IMR-90 (cell line): ENCODE measurements around the gene MEGF10. TPM values are rescaled to one million over a fixed set of nuclear protein-coding genes. Genes with fewer than 3 reads are reported as not detected.

Experiments
- ATAC-seq: fragments of 200-7000 bp; cut with Tn5 transposase; 2 replicates; pipeline ENCODE4 v1.9.1; 2020; ENCODE audit warnings: low read depth, mild to moderate bottlenecking, moderate library complexity
- BruUV-seq: library from RNA; stranded (reverse); fragments of 400-500 nt; replicated peaks from 2 replicates; lab custom pipeline; 2021; lab: Mats Ljungman, UMichigan
- CTCF ChIA-PET: fragments of 300-600 bp; formaldehyde crosslinking; extraction: SDS; loops from one replicate; lab custom pipeline; 2021; ENCODE audit warnings: antibody characterized with exemption; lab: Yijun Ruan, JAX
- POLR2A ChIA-PET: fragments of 300-600 bp; sonication (Branson Sonifier 250); formaldehyde crosslinking; loops from one replicate; lab custom pipeline; 2022; ENCODE audit warnings: antibody characterized with exemption; ENCODE audit not compliant: unreplicated experiment; lab: Charles Lee
- DNase-seq: peaks from one replicate; pipeline ENCODE4 v3.0.0; 2013
- H2AFZ ChIP-seq: replicated peaks from 2 replicates; pipeline ENCODE3; 2013; ENCODE audit warnings: low read length, mild to moderate bottlenecking; ENCODE audit not compliant: poor library complexity
- H2AK5ac ChIP-seq: 2 replicates; pipeline ENCODE4 v1.6.1; 2013; ENCODE audit warnings: low read depth, low read length, inconsistent platforms
- H2AK9ac ChIP-seq: replicated peaks from 2 replicates; pipeline ENCODE3; 2013; ENCODE audit warnings: mild to moderate bottlenecking, low read depth, low read length, moderate library complexity; ENCODE audit not compliant: poor library complexity
- H2BK120ac ChIP-seq: 2 replicates; pipeline ENCODE4 v1.6.1; 2013; ENCODE audit warnings: low read depth, low read length, inconsistent platforms
- H2BK15ac ChIP-seq: 3 replicates; pipeline ENCODE4 v1.6.1; 2013; ENCODE audit warnings: low read depth, low read length, inconsistent platforms
- H2BK20ac ChIP-seq: 2 replicates; pipeline ENCODE4 v1.6.1; 2013; ENCODE audit warnings: low read depth, mild to moderate bottlenecking, inconsistent platforms, low read length, moderate library complexity
- H2BK5ac ChIP-seq: 2 replicates; pipeline ENCODE4 v1.6.1; 2013; ENCODE audit warnings: mild to moderate bottlenecking, low read depth, low read length, inconsistent platforms; ENCODE audit not compliant: poor library complexity, severe bottlenecking
- H3K14ac ChIP-seq: replicated peaks from 2 replicates; pipeline ENCODE4 v1.6.1; 2013; ENCODE audit warnings: low read depth, low read length, inconsistent platforms
- H3K18ac ChIP-seq: 2 replicates; pipeline ENCODE4 v1.6.1; 2013; ENCODE audit warnings: low read depth, low read length, control low read depth
- H3K23ac ChIP-seq: 2 replicates; pipeline ENCODE4 v1.6.1; 2013; ENCODE audit warnings: low read depth, low read length, inconsistent platforms
- H3K27ac ChIP-seq: 2 replicates; pipeline ENCODE4 v1.5.1; 2013; ENCODE audit warnings: mild to moderate bottlenecking, control low read depth, low read length; ENCODE audit not compliant: insufficient read depth
- H3K27me3 ChIP-seq: 2 replicates; pipeline ENCODE4 v1.6.1; 2013; ENCODE audit warnings: low read length; ENCODE audit not compliant: control insufficient read depth, insufficient read depth
- H3K36me3 ChIP-seq: 2 replicates; pipeline ENCODE4 v1.6.1; 2013; ENCODE audit warnings: low read length, mixed read lengths; ENCODE audit not compliant: control insufficient read depth, insufficient read depth
- H3K4ac ChIP-seq: 2 replicates; pipeline ENCODE4 v1.6.1; 2013; ENCODE audit warnings: low read depth, low read length, inconsistent platforms
- H3K4me1 ChIP-seq: 2 replicates; pipeline ENCODE4 v1.6.1; 2013; ENCODE audit warnings: low read length, mixed read lengths; ENCODE audit not compliant: control insufficient read depth, insufficient read depth
- H3K4me2 ChIP-seq: 2 replicates; pipeline ENCODE4 v1.6.1; 2013; ENCODE audit warnings: low read depth, mild to moderate bottlenecking, control low read depth, low read length, moderate library complexity
- H3K4me3 ChIP-seq: 2 replicates; pipeline ENCODE4 v1.5.1; 2013; ENCODE audit warnings: low read depth, mild to moderate bottlenecking, control low read depth, low read length, moderate library complexity; ENCODE audit not compliant: insufficient read depth
- H3K56ac ChIP-seq: 2 replicates; pipeline ENCODE4 v1.6.1; 2013; ENCODE audit warnings: low read length, inconsistent platforms; ENCODE audit not compliant: insufficient read depth; ENCODE audit errors: extremely low read depth
- H3K79me1 ChIP-seq, 2 experiments: 2 replicates each; pipeline ENCODE4 v1.6.1; 2013; ENCODE audit warnings: low read length in 2 of 2, inconsistent platforms in 1 of 2, low read depth in 1 of 2
- H3K9ac ChIP-seq: 2 replicates; pipeline ENCODE4 v1.6.1; 2013; ENCODE audit warnings: low read depth, low read length, control low read depth
- H3K9me1 ChIP-seq: 2 replicates; pipeline ENCODE4 v1.6.1; 2013; ENCODE audit warnings: low read length, inconsistent platforms; ENCODE audit not compliant: insufficient read depth
- H3K9me3 ChIP-seq: 2 replicates; pipeline ENCODE4 v1.6.1; 2013; ENCODE audit warnings: low read length; ENCODE audit not compliant: control insufficient read depth, insufficient read depth
- H4K20me1 ChIP-seq: 2 replicates; pipeline ENCODE4 v1.6.1; 2013; ENCODE audit warnings: low read length, inconsistent platforms; ENCODE audit not compliant: insufficient read depth
- H4K5ac ChIP-seq: 2 replicates; pipeline ENCODE4 v1.6.1; 2013; ENCODE audit warnings: mild to moderate bottlenecking, low read depth, low read length, control low read depth
- H4K8ac ChIP-seq, 2 experiments: 2 replicates each; pipeline ENCODE4 v1.6.1; 2013; ENCODE audit warnings: low read depth in 2 of 2, low read length in 2 of 2, control low read depth in 1 of 2, inconsistent platforms in 1 of 2
- H4K91ac ChIP-seq: 2 replicates; pipeline ENCODE4 v1.6.1; 2013; ENCODE audit warnings: low read depth, low read length, inconsistent platforms; ENCODE audit not compliant: insufficient read depth
- BHLHE40 ChIP-seq: fragments of 150-350 bp; IDR thresholded peaks from 2 replicates; pipeline ENCODE4 v1.6.1; 2016; ENCODE audit warnings: mild to moderate bottlenecking, low read depth, low read length
- CEBPB ChIP-seq: IDR thresholded peaks from 2 replicates; pipeline ENCODE4 v1.6.1; 2012; ENCODE audit warnings: low read depth, low read length, improper control_type of control experiment
- CHD1 ChIP-seq: IDR thresholded peaks from 2 replicates; pipeline ENCODE4 v1.6.1; 2012; ENCODE audit warnings: low read depth, low read length, improper control_type of control experiment
- FOS ChIP-seq: fragments of 150-350 bp; IDR thresholded peaks from 2 replicates; pipeline ENCODE4 v1.6.1; 2016; ENCODE audit warnings: low read depth, low read length
- MAFK ChIP-seq: IDR thresholded peaks from 2 replicates; pipeline ENCODE4 v1.6.1; 2012; ENCODE audit warnings: low read depth, low read length, improper control_type of control experiment
- MAZ ChIP-seq: IDR thresholded peaks from 2 replicates; pipeline ENCODE4 v1.6.1; 2012; ENCODE audit warnings: low read depth, mild to moderate bottlenecking, low read length, improper control_type of control experiment, moderate library complexity, borderline replicate concordance
- MXI1 ChIP-seq: IDR thresholded peaks from 2 replicates; pipeline ENCODE4 v1.6.1; 2012; ENCODE audit warnings: low read depth, mild to moderate bottlenecking, low read length, moderate library complexity, borderline replicate concordance
- NFE2L2 ChIP-seq: fragments of 150-350 bp; IDR thresholded peaks from 2 replicates; pipeline ENCODE4 v1.6.1; 2016; ENCODE audit warnings: low read depth, mild to moderate bottlenecking, low read length
- POLR2A ChIP-seq: IDR thresholded peaks from 2 replicates; pipeline ENCODE4 v1.6.1; 2012; ENCODE audit warnings: mild to moderate bottlenecking, low read depth, low read length
- RAD21 ChIP-seq: IDR thresholded peaks from 2 replicates; pipeline ENCODE4 v1.6.1; 2012; ENCODE audit warnings: low read length, improper control_type of control experiment
- RCOR1 ChIP-seq: IDR thresholded peaks from 2 replicates; pipeline ENCODE4 v1.6.1; 2012; ENCODE audit warnings: mild to moderate bottlenecking, low read length, improper control_type of control experiment; ENCODE audit not compliant: insufficient replicate concordance
- RFX5 ChIP-seq: IDR thresholded peaks from 2 replicates; pipeline ENCODE4 v1.8.0; 2012; ENCODE audit warnings: low read depth, mild to moderate bottlenecking, low read length, moderate library complexity
- SMC3 ChIP-seq: fragments of 150-350 bp; IDR thresholded peaks from 2 replicates; pipeline ENCODE4 v1.6.1; 2016; ENCODE audit warnings: low read depth, mild to moderate bottlenecking, antibody characterized with exemption, low read length, moderate library complexity
- WGBS, 2 experiments: methylation state at CpG; one replicate each; pipeline versions ENCODE4 v1.1.5 to v1.1.7; 2013; ENCODE audit warnings: missing lambda C conversion rate in 2 of 2; ENCODE audit not compliant: insufficient read length in 1 of 2; ENCODE audit errors: extremely low coverage in 2 of 2; 5-methylcytosine and 5-hydroxymethylcytosine counted together
- dilution Hi-C: fragments of 300-500 bp; cut with HindIII; formaldehyde crosslinking; loops from one replicate; pipeline ENCODE4 v1.14.3; 2018; ENCODE audit warnings: low sequenced_read_pairs; ENCODE audit not compliant: unreplicated experiment
- in situ Hi-C: fragments of 300-500 bp; cut with MboI; formaldehyde crosslinking; loops from 3 replicates; pipeline ENCODE4 v1.14.3; 2019; ENCODE audit warnings: low sequenced_read_pairs, inconsistent platforms, mixed read lengths
- intact Hi-C: fragments of 100-400 bp; cut with micrococcal nuclease; formaldehyde crosslinking; loops from 2 replicates; pipeline ENCODE4 v1.10.0; 2022
- polyA plus RNA-seq, 3 experiments: library from polyadenylated mRNA; depleted of rRNA; stranded (reverse); fragments of >200 nt; gene quantifications; 2 replicates each; pipeline ENCODE4 v1.2.3, GENCODE V29; 2012; ENCODE audit warnings: low replicate concordance in 1 of 3
- total RNA-seq: library from RNA; depleted of rRNA; stranded (reverse); fragments of >200 nt; gene quantifications from 2 replicates; pipeline ENCODE4 v1.2.3, GENCODE V29; 2012
- TF ChIP-seq, protein P1 (sequence below): conservative IDR thresholded peaks from 2 replicates; pipeline ENCODE4 v1.5.1; 2012; ENCODE audit warnings: mild to moderate bottlenecking, low read depth, low read length, improper control_type of control experiment
- TF ChIP-seq, protein P2 (sequence below): fragments of 150-350 bp; IDR thresholded peaks from 2 replicates; pipeline ENCODE4 v1.6.1; 2017; ENCODE audit warnings: mild to moderate bottlenecking, antibody characterized with exemption, low read length, low read depth
- TF ChIP-seq, protein P3 (sequence below): fragments of 150-350 bp; IDR thresholded peaks from 2 replicates; pipeline ENCODE4 v1.6.1; 2016; ENCODE audit warnings: low read depth, mild to moderate bottlenecking, low read length, moderate library complexity, borderline replicate concordance

Gene MEGF10
- total and polyA plus RNA-seq, 2 of the 4 experiments (the other 2 are of a cell fraction) = not detected

DNA sequence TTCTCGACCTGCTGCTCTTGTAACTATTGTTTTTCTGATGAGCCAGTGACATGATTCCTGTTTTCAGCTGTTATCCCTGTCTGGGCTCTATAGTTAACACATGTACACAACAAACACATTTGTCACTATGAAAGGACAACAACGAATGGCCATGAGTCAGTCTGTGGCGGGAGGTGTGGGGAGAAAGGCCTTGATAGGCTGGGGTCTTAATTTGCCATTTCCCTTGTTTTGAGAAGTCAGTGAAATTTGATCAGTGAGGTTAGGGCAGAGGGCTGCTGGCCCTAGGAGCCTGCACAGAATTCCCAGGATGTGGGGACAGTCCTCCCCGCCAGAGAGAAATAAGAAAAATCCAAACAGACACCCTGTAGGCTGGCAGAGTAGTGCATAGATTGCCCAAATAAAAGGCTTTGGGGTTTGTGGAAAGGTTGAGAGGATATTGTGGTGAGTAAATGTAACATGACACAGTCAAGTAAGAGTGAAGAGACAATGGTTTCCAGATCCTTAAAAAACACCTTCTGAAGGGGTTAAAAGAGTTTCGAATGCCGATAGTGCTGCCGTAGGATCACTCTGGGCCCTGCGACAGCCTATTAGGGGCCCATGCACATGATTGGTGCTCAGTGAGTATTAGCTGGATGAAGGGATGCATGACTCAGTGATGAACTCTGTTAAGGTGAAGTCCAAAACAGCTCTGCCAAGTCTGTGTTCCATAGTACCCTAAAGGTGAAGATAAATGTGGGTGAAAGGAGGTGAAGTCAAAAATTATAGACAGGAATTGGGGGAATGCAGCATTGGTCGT lies 115.9 kb downstream of the MEGF10 start:
- Histone ChIP-seq H2BK20ac (no peak overlapping the region), H2AK9ac (no peak overlapping the region), H2BK120ac (no peak overlapping the region), H3K4me1 (no peaks in the 10 kb centered on the region), H3K18ac (no peak overlapping the region), H2BK15ac (no peak overlapping the region), H2AFZ (no peak overlapping the region), H4K5ac (no peak overlapping the region), H3K27me3 (peaks cover 6% of the 10 kb centered on the region), H3K9me3 (no peaks in the 10 kb centered on the region), H3K4me2 (no peak overlapping the region), H4K8ac (no peak overlapping the region), H3K27ac (no peak overlapping the region), H2AK5ac (no peak overlapping the region), H4K91ac (no peak overlapping the region), H3K36me3 (no peaks in the 10 kb centered on the region), H3K14ac (no peak overlapping the region), H3K4ac (no peak overlapping the region), H4K20me1 (no peaks in the 10 kb centered on the region), H3K9me1 (no peaks in the 10 kb centered on the region), H3K9ac (no peak overlapping the region), H2BK5ac (no peak overlapping the region), H3K79me1 (no peaks in the 10 kb centered on the region), H3K56ac (no peak overlapping the region), H3K23ac (no peak overlapping the region), H3K4me3 (no peak overlapping the region)
- DNase-seq (no peak), ATAC-seq (no peak)
- ChIA-PET POLR2A (no interaction called here), CTCF (no interaction called here)
- no peak for TF ChIP-seq RCOR1
- TF ChIP-seq FOS = no peak
- TF ChIP-seq, protein P1, sequence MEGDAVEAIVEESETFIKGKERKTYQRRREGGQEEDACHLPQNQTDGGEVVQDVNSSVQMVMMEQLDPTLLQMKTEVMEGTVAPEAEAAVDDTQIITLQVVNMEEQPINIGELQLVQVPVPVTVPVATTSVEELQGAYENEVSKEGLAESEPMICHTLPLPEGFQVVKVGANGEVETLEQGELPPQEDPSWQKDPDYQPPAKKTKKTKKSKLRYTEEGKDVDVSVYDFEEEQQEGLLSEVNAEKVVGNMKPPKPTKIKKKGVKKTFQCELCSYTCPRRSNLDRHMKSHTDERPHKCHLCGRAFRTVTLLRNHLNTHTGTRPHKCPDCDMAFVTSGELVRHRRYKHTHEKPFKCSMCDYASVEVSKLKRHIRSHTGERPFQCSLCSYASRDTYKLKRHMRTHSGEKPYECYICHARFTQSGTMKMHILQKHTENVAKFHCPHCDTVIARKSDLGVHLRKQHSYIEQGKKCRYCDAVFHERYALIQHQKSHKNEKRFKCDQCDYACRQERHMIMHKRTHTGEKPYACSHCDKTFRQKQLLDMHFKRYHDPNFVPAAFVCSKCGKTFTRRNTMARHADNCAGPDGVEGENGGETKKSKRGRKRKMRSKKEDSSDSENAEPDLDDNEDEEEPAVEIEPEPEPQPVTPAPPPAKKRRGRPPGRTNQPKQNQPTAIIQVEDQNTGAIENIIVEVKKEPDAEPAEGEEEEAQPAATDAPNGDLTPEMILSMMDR = no peak
- TF ChIP-seq RFX5 = no peak
- no peak for TF ChIP-seq MXI1
- TF ChIP-seq POLR2A = no peak
- TF ChIP-seq BHLHE40 = no peak
- TF ChIP-seq, protein P2, sequence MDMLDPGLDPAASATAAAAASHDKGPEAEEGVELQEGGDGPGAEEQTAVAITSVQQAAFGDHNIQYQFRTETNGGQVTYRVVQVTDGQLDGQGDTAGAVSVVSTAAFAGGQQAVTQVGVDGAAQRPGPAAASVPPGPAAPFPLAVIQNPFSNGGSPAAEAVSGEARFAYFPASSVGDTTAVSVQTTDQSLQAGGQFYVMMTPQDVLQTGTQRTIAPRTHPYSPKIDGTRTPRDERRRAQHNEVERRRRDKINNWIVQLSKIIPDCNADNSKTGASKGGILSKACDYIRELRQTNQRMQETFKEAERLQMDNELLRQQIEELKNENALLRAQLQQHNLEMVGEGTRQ = no peak
- TF ChIP-seq NFE2L2 = no peak
- no peak for TF ChIP-seq SMC3
- TF ChIP-seq CHD1 = no peak
- TF ChIP-seq, protein P3, sequence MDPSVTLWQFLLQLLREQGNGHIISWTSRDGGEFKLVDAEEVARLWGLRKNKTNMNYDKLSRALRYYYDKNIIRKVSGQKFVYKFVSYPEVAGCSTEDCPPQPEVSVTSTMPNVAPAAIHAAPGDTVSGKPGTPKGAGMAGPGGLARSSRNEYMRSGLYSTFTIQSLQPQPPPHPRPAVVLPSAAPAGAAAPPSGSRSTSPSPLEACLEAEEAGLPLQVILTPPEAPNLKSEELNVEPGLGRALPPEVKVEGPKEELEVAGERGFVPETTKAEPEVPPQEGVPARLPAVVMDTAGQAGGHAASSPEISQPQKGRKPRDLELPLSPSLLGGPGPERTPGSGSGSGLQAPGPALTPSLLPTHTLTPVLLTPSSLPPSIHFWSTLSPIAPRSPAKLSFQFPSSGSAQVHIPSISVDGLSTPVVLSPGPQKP = no peak
- TF ChIP-seq CEBPB = no peak
- TF ChIP-seq MAFK = no peak
- TF ChIP-seq RAD21 = no peak
- TF ChIP-seq MAZ = no peak
- intact Hi-C loops = no loop called here
- in situ Hi-C loops = no loop called here
- dilution Hi-C loops = no loop called here
- WGBS, 2 experiments = 70% methylated on average over 2 of the region's 9 CpGs; no CpG with 5 or more reads in 1 of the 2 experiments
- no TSS peak for BruUV-seq
